ENCODE data around the gene CCND2. TPM values are rescaled to one million over a fixed set of nuclear protein-coding genes. Genes with fewer than 3 reads are reported as not detected.
A peak's percentile ranks its signal among the peaks of the same experiment; 100 is the strongest.

The CCND2 gene
- total RNA-seq, 2 experiments from 2014 or later = 357 to 369 TPM

- CTCF ChIA-PET = interaction anchor here (0.6 to 2.9 kb wide), 11 partner anchors 11 to 407 kb away, joined by 3 to 15 read pairs (median 3); no protein-coding TSS in a partner anchor
- Mint-ChIP-seq H3K36me3 (ENCODE audit: low read depth) (peaks cover 90% of the 10 kb centered on the region), H3K4me1 (peaks cover 78% of the 10 kb centered on the region), H3K27me3 (no peaks in the 10 kb centered on the region), H3K27ac (peak overlapping the region; percentile 92), H3K9me3 (ENCODE audit: low read depth) (no peaks in the 10 kb centered on the region), H3K4me3 (peak overlapping the region; percentile 48)
- ATAC-seq = peak; percentile 82
- intact Hi-C loops (cut with DNase I, micrococcal nuclease) = no loop called here
- POLR2A ChIA-PET = interaction anchor here (0.6 to 2.1 kb wide), 5 partner anchors 17 to 281 kb away, joined by 3 to 5 read pairs (median 4); no protein-coding TSS in a partner anchor
- peak; percentile 73 for DNase-seq
Measured at GRCh38 chr12:4293299-4293965, 19.9 kb downstream of the CCND2 start.

GRCh38 chr12:4293966-4294505, 20.5 kb downstream of the CCND2 start:
- ChIA-PET POLR2A (interaction anchor here (0.6 to 2.1 kb wide), 4 partner anchors 17 to 175 kb away, joined by 3 to 5 read pairs (median 4); no protein-coding TSS in a partner anchor), CTCF (interaction anchor here (0.6 to 2.9 kb wide), 12 partner anchors 15 to 408 kb away, joined by 3 to 15 read pairs (median 3); no protein-coding TSS in a partner anchor)
- no peak for DNase-seq
- H3K4me3 Mint-ChIP-seq = peak overlapping the region; percentile 48
- H3K27me3 Mint-ChIP-seq = no peaks in the 10 kb centered on the region
- peak overlapping the region; percentile 92 for H3K27ac Mint-ChIP-seq
- no peaks in the 10 kb centered on the region for H3K9me3 Mint-ChIP-seq (ENCODE audit: low read depth)
- intact Hi-C loops (cut with DNase I, micrococcal nuclease) = no loop called here
- peaks cover 90% of the 10 kb centered on the region for H3K36me3 Mint-ChIP-seq (ENCODE audit: low read depth)
- H3K4me1 Mint-ChIP-seq = peaks cover 72% of the 10 kb centered on the region
- ATAC-seq = peak; percentile 16

GRCh38 chr12:4296751-4297150, 23.2 kb downstream of the CCND2 start:
- CTCF ChIA-PET = interaction anchor here (0.8 kb wide), 1 partner anchor 26 kb away, joined by 3 read pairs; no protein-coding TSS in a partner anchor
- POLR2A ChIA-PET = no interaction called here
- no peak for DNase-seq
- peak overlapping the region; percentile 61 for H3K27ac Mint-ChIP-seq
- no peak overlapping the region for H3K4me3 Mint-ChIP-seq
- H3K9me3 Mint-ChIP-seq (ENCODE audit: low read depth) = no peaks in the 10 kb centered on the region
- H3K36me3 Mint-ChIP-seq (ENCODE audit: low read depth) = peaks cover 89% of the 10 kb centered on the region
- peaks cover 45% of the 10 kb centered on the region for H3K4me1 Mint-ChIP-seq
- no peak for ATAC-seq
- H3K27me3 Mint-ChIP-seq = no peaks in the 10 kb centered on the region
- intact Hi-C loops (cut with DNase I, micrococcal nuclease) = no loop called here

DNA sequence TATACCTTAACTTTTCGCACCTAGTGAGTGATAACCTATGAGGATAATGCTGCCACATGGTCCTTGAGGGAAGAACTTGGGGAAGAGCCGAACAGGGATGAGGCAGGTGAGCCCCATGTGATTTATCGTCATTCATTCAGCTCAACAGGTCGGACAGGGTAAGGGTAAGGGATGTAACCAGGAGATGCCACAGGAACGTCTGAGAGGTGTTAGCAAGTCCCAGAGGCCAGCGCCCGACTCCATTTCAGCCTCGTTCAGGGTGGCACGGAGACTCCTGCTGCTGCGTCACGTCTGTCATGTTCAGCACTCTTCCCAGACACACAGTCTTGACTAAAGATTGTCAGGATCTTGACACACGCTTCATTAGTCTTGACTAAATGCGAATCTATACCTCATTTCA, 24.1 kb downstream of the CCND2 start:
- ChIA-PET POLR2A (no interaction called here), CTCF (interaction anchor here (0.8 kb wide), 1 partner anchor 27 kb away, joined by 3 read pairs; no protein-coding TSS in a partner anchor)
- ATAC-seq (no peak), DNase-seq (no peak)
- no peaks in the 10 kb centered on the region for H3K9me3 Mint-ChIP-seq (ENCODE audit: low read depth)
- intact Hi-C loops (cut with DNase I, micrococcal nuclease) = no loop called here
- H3K4me3 Mint-ChIP-seq = no peak overlapping the region
- no peaks in the 10 kb centered on the region for H3K27me3 Mint-ChIP-seq
- H3K27ac Mint-ChIP-seq = peak overlapping the region; percentile 55
- H3K4me1 Mint-ChIP-seq = peaks cover 38% of the 10 kb centered on the region
- H3K36me3 Mint-ChIP-seq (ENCODE audit: low read depth) = peaks cover 92% of the 10 kb centered on the region

- no peak for DNase-seq
- H3K27me3 Mint-ChIP-seq = no peaks in the 10 kb centered on the region
- intact Hi-C loops (cut with DNase I, micrococcal nuclease) = no loop called here
- no peak overlapping the region for H3K27ac Mint-ChIP-seq
- ATAC-seq = no peak
- H3K4me1 Mint-ChIP-seq = peaks cover 13% of the 10 kb centered on the region
- CTCF ChIA-PET = no interaction called here
- no peaks in the 10 kb centered on the region for H3K9me3 Mint-ChIP-seq (ENCODE audit: low read depth)
- peaks cover 91% of the 10 kb centered on the region for H3K36me3 Mint-ChIP-seq (ENCODE audit: low read depth)
- POLR2A ChIA-PET = interaction anchor here (0.7 kb wide), 1 partner anchor 394 kb away, joined by 4 read pairs; no protein-coding TSS in a partner anchor
- no peak overlapping the region for H3K4me3 Mint-ChIP-seq
Measured at GRCh38 chr12:4300883-4301282, 27.3 kb downstream of the CCND2 start.

DNA sequence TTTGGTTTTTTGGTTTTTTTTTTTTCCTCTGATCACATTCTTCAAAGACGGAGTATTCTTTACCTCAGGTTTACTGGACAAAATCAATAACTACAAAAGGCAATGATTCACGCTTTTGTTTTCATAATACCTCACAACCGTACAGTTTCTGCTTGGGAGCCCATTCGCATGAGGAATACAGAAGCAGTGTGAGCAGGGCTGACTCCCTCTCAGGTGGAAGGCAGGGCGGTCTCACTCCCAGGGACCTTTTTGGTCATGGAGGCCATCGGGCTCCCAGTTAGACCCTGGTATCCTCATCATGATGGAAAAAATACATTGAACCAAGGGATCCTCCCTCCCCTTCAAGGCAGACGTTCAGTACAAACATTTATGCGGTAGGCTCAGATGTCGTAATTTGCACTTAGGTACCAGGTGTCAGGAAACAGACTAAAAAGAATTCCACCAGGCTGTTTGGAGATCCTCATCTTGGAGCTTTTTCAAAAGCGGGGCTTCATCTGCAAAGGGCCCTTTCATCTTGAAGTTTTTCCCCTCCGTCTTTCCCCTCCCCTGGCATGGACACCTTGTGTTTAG, 28.5 kb downstream of the CCND2 start:
- Mint-ChIP-seq H3K4me3 (no peak overlapping the region), H3K27ac (no peak overlapping the region), H3K9me3 (ENCODE audit: low read depth) (no peaks in the 10 kb centered on the region), H3K36me3 (ENCODE audit: low read depth) (peaks cover 87% of the 10 kb centered on the region), H3K4me1 (peaks cover 8% of the 10 kb centered on the region), H3K27me3 (no peaks in the 10 kb centered on the region)
- CTCF ChIA-PET = no interaction called here
- ATAC-seq (no peak), DNase-seq (no peak)
- intact Hi-C loops (cut with DNase I, micrococcal nuclease) = no loop called here
- POLR2A ChIA-PET = no interaction called here

DNA sequence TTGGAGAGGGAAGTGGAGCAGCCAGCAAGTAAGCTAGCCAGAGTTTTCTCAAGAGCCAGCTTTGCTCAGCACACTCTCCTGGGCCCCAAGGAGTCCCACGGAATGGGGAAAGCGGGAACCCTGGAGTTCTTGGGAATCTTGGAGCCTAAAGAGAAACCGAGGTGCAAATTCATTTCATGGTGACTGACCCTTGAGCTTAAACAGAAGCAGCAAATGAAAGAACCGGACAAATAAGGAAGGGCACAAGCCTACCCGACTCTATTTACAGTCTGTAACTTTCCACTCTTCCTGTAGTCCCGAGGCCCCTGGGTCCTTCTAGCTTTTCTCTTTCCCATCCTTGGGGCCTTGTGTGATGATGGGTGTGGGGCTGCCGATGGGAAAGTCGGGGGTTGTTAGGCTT, 29.3 kb downstream of the CCND2 start:
- Mint-ChIP-seq H3K4me3 (no peak overlapping the region), H3K27me3 (no peaks in the 10 kb centered on the region), H3K27ac (peak overlapping the region; percentile 1), H3K36me3 (ENCODE audit: low read depth) (peaks cover 85% of the 10 kb centered on the region), H3K9me3 (ENCODE audit: low read depth) (no peaks in the 10 kb centered on the region), H3K4me1 (peaks cover 6% of the 10 kb centered on the region)
- DNase-seq = no peak
- ATAC-seq = no peak
- POLR2A ChIA-PET = no interaction called here
- intact Hi-C loops (cut with DNase I, micrococcal nuclease) = no loop called here
- CTCF ChIA-PET = no interaction called here

GRCh38 chr12:4303750-4304149, 30.2 kb downstream of the CCND2 start:
- CTCF ChIA-PET = no interaction called here
- no peak for ATAC-seq
- no peak for DNase-seq
- H3K9me3 Mint-ChIP-seq (ENCODE audit: low read depth) = no peaks in the 10 kb centered on the region
- H3K36me3 Mint-ChIP-seq (ENCODE audit: low read depth) = peaks cover 81% of the 10 kb centered on the region
- no peak overlapping the region for H3K4me3 Mint-ChIP-seq
- peak overlapping the region; percentile 60 for H3K27ac Mint-ChIP-seq
- POLR2A ChIA-PET = interaction anchor here (0.6 kb wide), 1 partner anchor 19 kb away, joined by 3 read pairs; no protein-coding TSS in a partner anchor
- intact Hi-C loops (cut with DNase I, micrococcal nuclease) = no loop called here
- no peaks in the 10 kb centered on the region for H3K27me3 Mint-ChIP-seq
- H3K4me1 Mint-ChIP-seq = peaks cover 4% of the 10 kb centered on the region

DNA sequence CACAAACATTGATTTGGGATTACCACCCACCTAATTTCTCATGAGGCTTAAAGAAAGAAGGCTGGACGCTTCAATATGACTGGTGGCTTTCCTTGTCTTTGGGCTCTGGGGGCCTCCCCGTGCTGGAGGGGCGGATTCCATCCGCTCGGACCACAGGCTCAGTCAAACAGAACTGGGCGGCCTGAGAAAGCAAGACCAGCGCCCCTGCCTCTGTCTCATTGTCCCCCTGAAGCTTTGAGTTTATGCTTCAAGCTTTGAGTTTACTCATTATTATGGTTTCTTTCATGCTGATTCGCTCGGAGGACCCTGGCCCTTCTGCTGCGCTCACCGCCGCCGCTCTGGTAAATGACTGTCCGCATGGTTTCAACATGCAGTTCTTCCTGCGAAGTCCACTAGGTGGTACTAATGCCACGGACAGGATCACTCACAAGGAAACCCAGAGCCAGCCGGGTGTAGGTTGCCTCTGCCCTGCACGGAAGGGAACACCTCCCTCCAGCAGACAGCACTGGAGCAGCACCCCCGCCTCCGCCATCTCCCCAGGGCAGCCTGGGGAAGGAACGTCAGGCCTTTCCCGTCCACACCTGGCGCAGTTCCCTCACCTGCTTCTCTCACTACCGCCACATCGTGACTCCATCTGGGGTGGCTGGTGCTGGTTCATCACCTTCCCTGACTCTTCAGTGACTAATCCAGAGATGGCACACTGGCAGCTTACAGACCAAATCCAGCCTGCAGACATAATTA, 34.2 kb downstream of the CCND2 start:
- DNase-seq (peak; percentile 41), ATAC-seq (peak; percentile 48)
- Mint-ChIP-seq H3K4me1 (peaks cover 4% of the 10 kb centered on the region), H3K9me3 (ENCODE audit: low read depth) (no peaks in the 10 kb centered on the region), H3K27ac (no peak overlapping the region), H3K36me3 (ENCODE audit: low read depth) (peaks cover 53% of the 10 kb centered on the region), H3K4me3 (no peak overlapping the region), H3K27me3 (no peaks in the 10 kb centered on the region)
- intact Hi-C loops (cut with DNase I, micrococcal nuclease) = no loop called here
- CTCF ChIA-PET = no interaction called here
- POLR2A ChIA-PET = no interaction called here

GRCh38 chr12:4308334-4308950, 34.9 kb downstream of the CCND2 start:
- Mint-ChIP-seq H3K9me3 (ENCODE audit: low read depth) (no peaks in the 10 kb centered on the region), H3K4me3 (no peak overlapping the region), H3K4me1 (peaks cover under 1% of the 10 kb centered on the region), H3K27ac (no peak overlapping the region), H3K27me3 (no peaks in the 10 kb centered on the region), H3K36me3 (ENCODE audit: low read depth) (peaks cover 47% of the 10 kb centered on the region)
- ChIA-PET CTCF (no interaction called here), POLR2A (no interaction called here)
- ATAC-seq = no peak
- DNase-seq = no peak
- intact Hi-C loops (cut with DNase I, micrococcal nuclease) = no loop called here

GRCh38 chr12:4311776-4312175, 38.2 kb downstream of the CCND2 start:
- intact Hi-C loops (cut with DNase I, micrococcal nuclease) = no loop called here
- H3K27me3 Mint-ChIP-seq = no peaks in the 10 kb centered on the region
- no peak overlapping the region for H3K27ac Mint-ChIP-seq
- ChIA-PET POLR2A (no interaction called here), CTCF (no interaction called here)
- ATAC-seq (no peak), DNase-seq (no peak)
- H3K4me3 Mint-ChIP-seq = no peak overlapping the region
- peaks cover 22% of the 10 kb centered on the region for H3K36me3 Mint-ChIP-seq (ENCODE audit: low read depth)
- H3K4me1 Mint-ChIP-seq = no peaks in the 10 kb centered on the region
- no peaks in the 10 kb centered on the region for H3K9me3 Mint-ChIP-seq (ENCODE audit: low read depth)

All from activated CD4-positive, alpha-beta T cell treated with anti-CD3 and anti-CD28 coated beads for 36 hours (primary cell).